Measurements from ENCODE around the gene SSTR4. TPM values are rescaled to one million over a fixed set of nuclear protein-coding genes. Genes with fewer than 3 reads are reported as not detected.
"Not testable (repeated sequence)": the region's sequence is repeated elsewhere in the genome, so short reads cannot be mapped to it uniquely, and the experiment has no call there.

SSTR4 gene
- not detected for total RNA-seq

GRCh38 chr20:23034721-23035671, at the start of gene SSTR4:
Gene SSTR4 (plus strand): TSS chr20:23035312. CDS start chr20:23035484, 172 bp downstream.
- Mint-ChIP-seq H3K27ac (no peak within 1 kb of the TSS), H3K4me3 (no peak within 1 kb of the TSS), H3K27me3 (peaks cover 27% of the 10 kb centered on the region), H3K36me3 (ENCODE audit: low read depth) (no peaks in the 10 kb centered on the region), H3K4me1 (no peaks in the 10 kb centered on the region), H3K9me3 (no peaks in the 10 kb centered on the region)
- no peak for ATAC-seq (replicated peaks)

- H3K4me1 Mint-ChIP-seq = no peaks in the 10 kb centered on the region
- peaks cover 10% of the 10 kb centered on the region for H3K27me3 Mint-ChIP-seq
- no peak overlapping the region for H3K4me3 Mint-ChIP-seq
- H3K36me3 Mint-ChIP-seq (ENCODE audit: low read depth) = no peaks in the 10 kb centered on the region
- no peak for ATAC-seq (replicated peaks)
- H3K9me3 Mint-ChIP-seq = peaks cover 7% of the 10 kb centered on the region
- H3K27ac Mint-ChIP-seq = no peak overlapping the region
Measured at GRCh38 chr20:22986601-22987000, 48.5 kb upstream of the SSTR4 start.

- H3K4me3 Mint-ChIP-seq; H3K36me3 Mint-ChIP-seq (ENCODE audit: low read depth); H3K27me3 Mint-ChIP-seq; H3K4me1 Mint-ChIP-seq; ATAC-seq (replicated peaks); H3K9me3 Mint-ChIP-seq; H3K27ac Mint-ChIP-seq: not testable (repeated sequence)
Measured at GRCh38 chr20:22991424-22991823, 43.7 kb upstream of the SSTR4 start.

- ATAC-seq (replicated peaks) = no peak
- Mint-ChIP-seq H3K27ac (no peak overlapping the region), H3K36me3 (ENCODE audit: low read depth) (no peaks in the 10 kb centered on the region), H3K4me1 (no peaks in the 10 kb centered on the region), H3K27me3 (peaks cover 11% of the 10 kb centered on the region), H3K9me3 (peaks cover 4% of the 10 kb centered on the region), H3K4me3 (no peak overlapping the region)
Measured at GRCh38 chr20:22993823-22994222, 41.3 kb upstream of the SSTR4 start.

GRCh38 chr20:22995923-22996322, 39.2 kb upstream of the SSTR4 start:
- H3K9me3 Mint-ChIP-seq = peaks cover 4% of the 10 kb centered on the region
- no peaks in the 10 kb centered on the region for H3K4me1 Mint-ChIP-seq
- H3K36me3 Mint-ChIP-seq (ENCODE audit: low read depth) = no peaks in the 10 kb centered on the region
- H3K27me3 Mint-ChIP-seq = peaks cover 11% of the 10 kb centered on the region
- ATAC-seq (replicated peaks) = no peak
- H3K27ac Mint-ChIP-seq = no peak overlapping the region
- H3K4me3 Mint-ChIP-seq = no peak overlapping the region

GRCh38 chr20:22998476-22998875, 36.6 kb upstream of the SSTR4 start:
- ATAC-seq (replicated peaks) = no peak
- no peak overlapping the region for H3K4me3 Mint-ChIP-seq
- H3K27ac Mint-ChIP-seq = no peak overlapping the region
- no peaks in the 10 kb centered on the region for H3K9me3 Mint-ChIP-seq
- H3K36me3 Mint-ChIP-seq (ENCODE audit: low read depth) = no peaks in the 10 kb centered on the region
- H3K4me1 Mint-ChIP-seq = no peaks in the 10 kb centered on the region
- H3K27me3 Mint-ChIP-seq = peaks cover 7% of the 10 kb centered on the region

- Mint-ChIP-seq H3K9me3 (no peaks in the 10 kb centered on the region), H3K27me3 (peaks cover 6% of the 10 kb centered on the region), H3K4me3 (no peak overlapping the region), H3K4me1 (no peaks in the 10 kb centered on the region), H3K36me3 (ENCODE audit: low read depth) (no peaks in the 10 kb centered on the region), H3K27ac (no peak overlapping the region)
- ATAC-seq (replicated peaks) = no peak
Measured at GRCh38 chr20:22999756-23000155, 35.4 kb upstream of the SSTR4 start.

GRCh38 chr20:23000232-23000947, 34.7 kb upstream of the SSTR4 start:
- Mint-ChIP-seq H3K36me3 (ENCODE audit: low read depth) (no peaks in the 10 kb centered on the region), H3K27ac (no peak overlapping the region)

GRCh38 chr20:23002276-23002675, 32.8 kb upstream of the SSTR4 start:
- no peaks in the 10 kb centered on the region for H3K36me3 Mint-ChIP-seq (ENCODE audit: low read depth)
- no peaks in the 10 kb centered on the region for H3K27me3 Mint-ChIP-seq
- H3K27ac Mint-ChIP-seq = no peak overlapping the region
- H3K9me3 Mint-ChIP-seq = no peaks in the 10 kb centered on the region
- ATAC-seq (replicated peaks) = no peak
- no peaks in the 10 kb centered on the region for H3K4me1 Mint-ChIP-seq
- no peak overlapping the region for H3K4me3 Mint-ChIP-seq

More at GRCh38 chr20:23000232-23000947, 34.7 kb upstream of the SSTR4 start:
- Mint-ChIP-seq H3K4me1 (no peaks in the 10 kb centered on the region), H3K27me3 (peaks cover 3% of the 10 kb centered on the region), H3K4me3 (no peak overlapping the region), H3K9me3 (no peaks in the 10 kb centered on the region)
- ATAC-seq (replicated peaks) = no peak

GRCh38 chr20:23003077-23003635, 32.0 kb upstream of the SSTR4 start:
- no peaks in the 10 kb centered on the region for H3K9me3 Mint-ChIP-seq
- no peak overlapping the region for H3K27ac Mint-ChIP-seq
- H3K36me3 Mint-ChIP-seq (ENCODE audit: low read depth) = no peaks in the 10 kb centered on the region
- H3K27me3 Mint-ChIP-seq = no peaks in the 10 kb centered on the region
- H3K4me1 Mint-ChIP-seq = no peaks in the 10 kb centered on the region
- ATAC-seq (replicated peaks) = no peak
- no peak overlapping the region for H3K4me3 Mint-ChIP-seq

GRCh38 chr20:23003881-23004460, 31.1 kb upstream of the SSTR4 start:
- Mint-ChIP-seq H3K27me3 (no peaks in the 10 kb centered on the region), H3K27ac (no peak overlapping the region), H3K4me3 (no peak overlapping the region), H3K4me1 (no peaks in the 10 kb centered on the region), H3K9me3 (no peaks in the 10 kb centered on the region), H3K36me3 (ENCODE audit: low read depth) (no peaks in the 10 kb centered on the region)
- ATAC-seq (replicated peaks) = no peak

GRCh38 chr20:23005776-23006175, 29.3 kb upstream of the SSTR4 start:
- no peak overlapping the region for H3K27ac Mint-ChIP-seq
- H3K4me1 Mint-ChIP-seq = no peaks in the 10 kb centered on the region
- no peaks in the 10 kb centered on the region for H3K36me3 Mint-ChIP-seq (ENCODE audit: low read depth)
- H3K27me3 Mint-ChIP-seq = peaks cover 3% of the 10 kb centered on the region
- no peak for ATAC-seq (replicated peaks)
- H3K4me3 Mint-ChIP-seq = no peak overlapping the region
- no peaks in the 10 kb centered on the region for H3K9me3 Mint-ChIP-seq

GRCh38 chr20:23007462-23007861, 27.6 kb upstream of the SSTR4 start:
- H3K9me3 Mint-ChIP-seq = no peaks in the 10 kb centered on the region
- no peak overlapping the region for H3K27ac Mint-ChIP-seq
- no peaks in the 10 kb centered on the region for H3K36me3 Mint-ChIP-seq (ENCODE audit: low read depth)
- no peak overlapping the region for H3K4me3 Mint-ChIP-seq
- no peak for ATAC-seq (replicated peaks)
- no peaks in the 10 kb centered on the region for H3K4me1 Mint-ChIP-seq
- peaks cover 3% of the 10 kb centered on the region for H3K27me3 Mint-ChIP-seq

GRCh38 chr20:23007886-23008655, 27.0 kb upstream of the SSTR4 start:
- Mint-ChIP-seq H3K27me3 (peaks cover 3% of the 10 kb centered on the region), H3K4me1 (no peaks in the 10 kb centered on the region), H3K36me3 (ENCODE audit: low read depth) (no peaks in the 10 kb centered on the region), H3K4me3 (no peak overlapping the region), H3K27ac (no peak overlapping the region), H3K9me3 (no peaks in the 10 kb centered on the region)
- ATAC-seq (replicated peaks) = no peak
